WERI-Rb-1 (cell line): ENCODE data around the gene KPNA4.

ENCODE experiments used
- DNase-seq: peaks from one replicate; pipeline ENCODE4 v3.0.0-alpha.2; 2020
- H3K27ac ChIP-seq: fragments of 250-450 bp; sonication (Bioruptor Pico); 2 replicates; pipeline ENCODE4 v1.5.1; 2020; ENCODE audit warnings: mild to moderate bottlenecking, moderate library complexity
- H3K27me3 ChIP-seq: fragments of 250-450 bp; sonication (Bioruptor Pico); 2 replicates; pipeline ENCODE4 v1.5.1; 2021; ENCODE audit warnings: mild to moderate bottlenecking, low read depth, moderate library complexity; ENCODE audit not compliant: insufficient read depth, severe bottlenecking
- H3K36me3 ChIP-seq: fragments of 250-450 bp; sonication (Bioruptor Pico); 2 replicates; pipeline ENCODE4 v1.5.1; 2020; ENCODE audit warnings: mild to moderate bottlenecking, moderate library complexity
- H3K4me3 ChIP-seq: 2 replicates; pipeline ENCODE4 v1.5.1; 2011; ENCODE audit warnings: low read depth, mild to moderate bottlenecking, control low read depth, low read length
- H3K9me3 ChIP-seq: fragments of 250-450 bp; sonication (Bioruptor Pico); 2 replicates; pipeline ENCODE4 v1.5.1; 2021; ENCODE audit warnings: mild to moderate bottlenecking, moderate library complexity; ENCODE audit not compliant: severe bottlenecking
- CTCF ChIP-seq: IDR thresholded peaks from 2 replicates; pipeline ENCODE4 v1.5.1; 2011; ENCODE audit warnings: low read depth, mild to moderate bottlenecking, control low read depth, inconsistent platforms, low read length

KPNA4 gene

GRCh38 chr3:160501325-160501724 lies 64.0 kb downstream of the KPNA4 start:
- Histone ChIP-seq H3K9me3 (no peaks in the 10 kb centered on the region), H3K27me3 (no peaks in the 10 kb centered on the region), H3K36me3 (peaks cover 37% of the 10 kb centered on the region), H3K27ac (no peak overlapping the region), H3K4me3 (no peak overlapping the region)
- no peak for TF ChIP-seq CTCF
- DNase-seq, result no peak

GRCh38 chr3:160498202-160498601 lies 67.2 kb downstream of the KPNA4 start:
- no peak for DNase-seq
- Histone ChIP-seq H3K27me3 (no peaks in the 10 kb centered on the region), H3K27ac (no peak overlapping the region), H3K9me3 (no peaks in the 10 kb centered on the region), H3K36me3 (peaks cover 12% of the 10 kb centered on the region), H3K4me3 (no peak overlapping the region)
- TF ChIP-seq CTCF, result no peak

- no peak overlapping the region for H3K4me3 ChIP-seq
- TF ChIP-seq CTCF, result no peak
- H3K27ac ChIP-seq, result no peak overlapping the region
- H3K36me3 ChIP-seq, result no peaks in the 10 kb centered on the region
- no peaks in the 10 kb centered on the region for H3K9me3 ChIP-seq
- H3K27me3 ChIP-seq, result no peaks in the 10 kb centered on the region
- DNase-seq, result no peak
These were observed 75.2 kb downstream of the KPNA4 start for GRCh38 chr3:160490166-160490565.

- no peak for DNase-seq
- H3K4me3 ChIP-seq, result no peak overlapping the region
These were observed 78.9 kb downstream of the KPNA4 start for GRCh38 chr3:160486459-160486869.

GRCh38 chr3:160482796-160483195 lies 82.6 kb downstream of the KPNA4 start:
- DNase-seq, result no peak
- H3K27me3 ChIP-seq, result no peaks in the 10 kb centered on the region
- no peak for TF ChIP-seq CTCF
- no peak overlapping the region for H3K4me3 ChIP-seq
- H3K36me3 ChIP-seq, result no peaks in the 10 kb centered on the region
- H3K27ac ChIP-seq, result no peak overlapping the region
- H3K9me3 ChIP-seq, result no peaks in the 10 kb centered on the region

More at GRCh38 chr3:160486459-160486869, 78.9 kb downstream of the KPNA4 start:
- H3K27me3 ChIP-seq, result no peaks in the 10 kb centered on the region
- H3K9me3 ChIP-seq, result no peaks in the 10 kb centered on the region
- TF ChIP-seq CTCF, result no peak
- H3K27ac ChIP-seq, result no peak overlapping the region
- no peaks in the 10 kb centered on the region for H3K36me3 ChIP-seq

GRCh38 chr3:160481856-160482255 lies 83.5 kb downstream of the KPNA4 start:
- H3K36me3 ChIP-seq, result no peaks in the 10 kb centered on the region

More at GRCh38 chr3:160481856-160482255, 83.5 kb downstream of the KPNA4 start:
- no peak for TF ChIP-seq CTCF
- Histone ChIP-seq H3K4me3 (no peak overlapping the region), H3K9me3 (no peaks in the 10 kb centered on the region), H3K27ac (no peak overlapping the region), H3K27me3 (no peaks in the 10 kb centered on the region)
- no peak for DNase-seq
